ENCODE results near the gene DSCAML1.

The DSCAML1 gene

DNA sequence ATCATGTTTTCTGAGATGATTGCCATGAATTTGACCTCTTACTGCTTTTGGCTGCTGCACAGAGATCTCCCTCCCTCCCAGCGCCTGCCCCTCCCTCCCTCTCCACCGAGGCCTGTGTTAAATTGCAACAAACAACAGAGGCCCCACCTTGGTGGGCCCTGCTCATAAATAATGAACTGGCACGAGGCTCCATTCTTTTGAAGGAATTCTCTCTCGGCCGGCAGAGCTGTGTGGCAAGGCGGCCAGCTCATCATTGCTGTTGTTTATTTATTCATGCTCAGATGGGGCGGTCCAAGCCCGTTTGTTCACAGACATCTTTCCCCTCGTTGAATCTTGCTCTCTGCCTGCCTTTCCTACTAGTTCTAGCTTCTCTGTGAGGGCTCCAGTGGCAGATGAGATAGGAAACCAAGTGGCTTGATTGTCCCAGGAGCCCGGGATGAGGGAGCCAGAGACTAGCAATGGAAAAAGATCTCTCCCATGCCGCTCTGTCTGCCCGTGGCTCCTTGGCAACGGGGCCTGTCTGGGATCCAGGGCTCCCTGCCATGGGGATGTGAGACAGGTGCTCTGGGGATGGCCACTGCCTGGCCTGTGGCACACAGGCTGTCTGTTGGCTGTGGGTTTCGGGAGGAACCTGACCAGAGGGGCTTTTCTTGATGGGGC, 192.6 kb downstream of the DSCAML1 start:
- ChIA-PET POLR2A (interaction anchor here (0.8 kb wide), 1 partner anchor 12 kb away, joined by 3 read pairs; no protein-coding TSS in a partner anchor), CTCF (no interaction called here)
- no peak for TF ChIP-seq TARDBP (IDR thresholded peaks at IDR 0.05)
- DNase-seq (ENCODE audit: extremely low spot score): no peak

DNA sequence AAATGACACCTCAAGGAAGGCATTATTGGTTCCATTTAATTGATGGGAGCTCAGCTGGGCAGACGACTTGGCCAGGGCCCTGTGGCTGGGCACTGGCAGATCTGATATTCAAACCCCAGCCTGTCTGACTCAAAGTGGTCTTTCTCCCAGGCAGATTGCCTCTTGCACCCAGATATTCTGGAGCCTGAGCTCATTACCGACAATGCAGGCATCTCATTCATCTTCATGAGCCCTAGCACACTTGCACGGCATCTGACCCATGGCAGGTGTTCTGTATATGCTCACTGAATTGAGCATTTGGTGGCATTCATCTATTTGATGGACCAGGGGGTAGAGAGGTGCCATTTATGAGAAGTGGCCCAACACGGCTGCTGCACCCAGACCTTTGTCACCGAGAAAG, 193.1 kb downstream of the DSCAML1 start:
- ChIA-PET POLR2A (interaction anchor here (0.8 kb wide), 1 partner anchor 12 kb away, joined by 3 read pairs; no protein-coding TSS in a partner anchor), CTCF (no interaction called here)
- no peak for TF ChIP-seq HDGF (IDR thresholded peaks at IDR 0.05; ENCODE audit: borderline replicate concordance)
- no peak for TF ChIP-seq ZNF384 (IDR thresholded peaks at IDR 0.05)
- TF ChIP-seq SUZ12 (IDR thresholded peaks at IDR 0.05): no peak
- TF ChIP-seq TARDBP (IDR thresholded peaks at IDR 0.05): no peak
- TF ChIP-seq NFRKB (IDR thresholded peaks at IDR 0.05): no peak
- DNase-seq (ENCODE audit: extremely low spot score): no peak

DNA sequence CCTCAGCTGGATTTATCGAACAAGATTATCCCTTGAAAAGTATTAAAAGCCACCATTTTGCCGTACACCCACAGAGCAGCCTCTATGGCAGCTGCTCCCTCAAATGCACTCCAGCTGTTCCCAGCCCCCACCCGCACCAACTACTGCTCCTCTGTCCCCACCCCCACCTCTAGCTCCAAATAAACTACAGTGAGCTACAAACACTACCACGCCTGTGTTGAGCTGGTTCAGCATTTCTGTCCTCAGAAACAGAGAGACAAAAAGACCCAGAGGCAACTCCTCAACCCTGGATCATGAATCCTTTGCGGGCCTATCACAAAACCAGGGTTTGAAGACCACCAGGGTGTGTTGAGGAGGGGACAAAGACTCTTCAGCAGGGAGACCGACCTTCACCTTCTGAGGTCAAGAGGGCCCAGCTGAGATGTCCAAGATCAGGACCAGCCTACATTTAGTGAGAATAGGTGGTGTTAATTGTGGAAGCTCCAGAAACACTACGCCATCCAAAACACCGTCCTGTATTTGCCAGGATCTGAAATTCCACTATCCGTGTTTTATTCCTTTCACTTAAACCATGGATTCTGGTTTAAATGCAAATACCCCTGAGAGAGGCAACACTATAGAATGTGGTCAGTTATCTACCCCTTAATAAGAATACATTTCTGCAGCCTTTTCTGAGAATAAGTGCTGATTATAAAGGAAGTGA, 195.9 kb downstream of the DSCAML1 start:
- TF ChIP-seq SP1 (IDR thresholded peaks at IDR 0.05): no peak
- TF ChIP-seq, protein P1, sequence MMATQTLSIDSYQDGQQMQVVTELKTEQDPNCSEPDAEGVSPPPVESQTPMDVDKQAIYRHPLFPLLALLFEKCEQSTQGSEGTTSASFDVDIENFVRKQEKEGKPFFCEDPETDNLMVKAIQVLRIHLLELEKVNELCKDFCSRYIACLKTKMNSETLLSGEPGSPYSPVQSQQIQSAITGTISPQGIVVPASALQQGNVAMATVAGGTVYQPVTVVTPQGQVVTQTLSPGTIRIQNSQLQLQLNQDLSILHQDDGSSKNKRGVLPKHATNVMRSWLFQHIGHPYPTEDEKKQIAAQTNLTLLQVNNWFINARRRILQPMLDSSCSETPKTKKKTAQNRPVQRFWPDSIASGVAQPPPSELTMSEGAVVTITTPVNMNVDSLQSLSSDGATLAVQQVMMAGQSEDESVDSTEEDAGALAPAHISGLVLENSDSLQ (IDR thresholded peaks at IDR 0.05): no peak
- TF ChIP-seq HDGF (IDR thresholded peaks at IDR 0.05; ENCODE audit: borderline replicate concordance): no peak
- TF ChIP-seq ARNT (IDR thresholded peaks at IDR 0.05): no peak
- POLR2A ChIA-PET: no interaction called here
- CTCF ChIA-PET: no interaction called here
- DNase-seq (ENCODE audit: extremely low spot score): no peak

DNA sequence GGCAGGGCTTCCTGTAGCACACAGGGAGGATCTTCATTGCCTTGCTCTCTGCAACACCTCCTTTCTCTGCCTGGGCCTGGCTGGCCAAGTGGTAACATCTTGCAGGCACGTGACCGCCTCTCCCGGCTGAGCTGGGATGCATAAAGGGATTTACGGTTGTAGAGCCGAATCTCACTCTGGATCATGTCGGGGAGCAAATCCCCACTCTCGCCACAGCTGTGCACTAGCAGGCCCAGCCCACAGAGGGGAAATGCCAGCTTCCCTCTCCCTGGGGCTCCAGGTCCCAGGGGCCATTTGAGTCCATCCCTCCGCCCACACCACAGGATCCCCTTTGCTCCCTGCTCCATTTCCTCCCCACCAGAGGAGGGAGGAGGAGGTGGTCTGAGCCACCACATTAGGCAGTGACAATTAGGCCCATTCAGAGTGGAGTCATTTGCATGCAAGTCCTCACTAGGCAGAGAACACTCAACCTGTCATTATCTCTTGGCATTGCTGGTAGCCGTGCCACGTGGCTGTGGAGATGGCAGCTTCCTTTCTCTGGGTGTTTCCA, 196.7 kb downstream of the DSCAML1 start:
- DNase-seq (ENCODE audit: extremely low spot score): no peak
- no peak for TF ChIP-seq TARDBP (IDR thresholded peaks at IDR 0.05)
- TF ChIP-seq NFRKB (IDR thresholded peaks at IDR 0.05): no peak
- TF ChIP-seq FOXK2 (IDR thresholded peaks at IDR 0.05): no peak
- no peak for TF ChIP-seq CTBP1 (IDR thresholded peaks at IDR 0.05; ENCODE audit: borderline replicate concordance)
- no peak for TF ChIP-seq ARNT (IDR thresholded peaks at IDR 0.05)
- TF ChIP-seq L3MBTL2 (conservative IDR thresholded peaks at IDR 0.05): no peak
- TF ChIP-seq BHLHE40 (IDR thresholded peaks at IDR 0.05; ENCODE audit: borderline replicate concordance): no peak
- no peak for TF ChIP-seq SUZ12 (IDR thresholded peaks at IDR 0.05)
- TF ChIP-seq LEF1 (IDR thresholded peaks at IDR 0.05; ENCODE audit: borderline replicate concordance): no peak
- TF ChIP-seq HDGF (IDR thresholded peaks at IDR 0.05; ENCODE audit: borderline replicate concordance): no peak
- TF ChIP-seq ZNF384 (IDR thresholded peaks at IDR 0.05): no peak
- TF ChIP-seq FOXA1 (IDR thresholded peaks at IDR 0.05): no peak
- ChIA-PET POLR2A (no interaction called here), CTCF (no interaction called here)

DNA sequence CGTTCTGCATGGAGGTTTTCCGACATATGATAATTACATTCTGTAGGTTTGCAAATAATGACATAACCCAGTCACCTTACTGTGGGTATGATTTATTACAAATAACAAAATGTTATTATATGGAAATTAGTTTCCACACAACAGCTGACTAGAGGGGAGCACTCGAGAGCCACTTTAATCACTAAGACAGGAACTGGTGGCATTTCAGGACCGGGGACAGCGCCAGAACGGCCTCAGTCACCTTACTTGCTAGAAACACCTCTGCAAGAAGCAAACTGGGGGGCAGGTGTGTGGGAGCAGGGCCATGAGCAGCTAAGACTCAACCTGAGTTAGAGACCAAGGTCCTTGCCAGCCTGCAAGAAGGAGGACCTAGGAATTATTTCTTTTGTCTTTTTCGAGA, 199.9 kb downstream of the DSCAML1 start:
- ChIA-PET CTCF (no interaction called here), POLR2A (no interaction called here)
- TF ChIP-seq BHLHE40 (IDR thresholded peaks at IDR 0.05; ENCODE audit: borderline replicate concordance) (no peak), ARNT (IDR thresholded peaks at IDR 0.05) (no peak), NFRKB (IDR thresholded peaks at IDR 0.05) (no peak), FOXK2 (IDR thresholded peaks at IDR 0.05) (no peak), L3MBTL2 (conservative IDR thresholded peaks at IDR 0.05) (no peak), FOXM1 (IDR thresholded peaks at IDR 0.05; ENCODE audit: borderline replicate concordance) (no peak), SP1 (IDR thresholded peaks at IDR 0.05) (no peak), LEF1 (IDR thresholded peaks at IDR 0.05; ENCODE audit: borderline replicate concordance) (no peak), HDGF (IDR thresholded peaks at IDR 0.05; ENCODE audit: borderline replicate concordance) (no peak), TARDBP (IDR thresholded peaks at IDR 0.05) (no peak), CTBP1 (IDR thresholded peaks at IDR 0.05; ENCODE audit: borderline replicate concordance) (no peak), ZNF384 (IDR thresholded peaks at IDR 0.05) (no peak), ELF4 (IDR thresholded peaks at IDR 0.05) (no peak), SUZ12 (IDR thresholded peaks at IDR 0.05) (no peak)
- TF ChIP-seq, protein P1 (IDR thresholded peaks at IDR 0.05): no peak
- peak; percentile 57 for DNase-seq (ENCODE audit: extremely low spot score)

DNA sequence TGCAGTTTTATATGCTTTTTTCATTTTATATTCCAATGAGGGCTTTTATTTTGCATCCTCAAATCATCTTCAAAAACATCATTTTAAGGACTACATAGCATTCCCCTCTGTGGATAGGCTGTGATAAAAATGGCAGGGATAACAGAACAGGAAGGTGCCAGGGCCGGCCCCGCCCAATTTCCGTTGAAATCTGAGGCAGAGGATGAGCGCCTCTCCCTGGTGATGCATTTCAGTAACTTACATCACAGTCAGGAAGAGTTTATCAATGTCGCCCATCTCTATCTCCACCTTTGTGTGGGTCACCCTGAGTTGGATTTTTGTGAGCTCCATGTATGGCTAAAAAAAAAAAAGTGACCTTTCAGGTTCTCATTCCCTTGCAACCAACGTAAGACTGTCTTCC, 201.6 kb downstream of the DSCAML1 start:
- POLR2A ChIA-PET: no interaction called here
- no peak for DNase-seq (ENCODE audit: extremely low spot score)
- CTCF ChIA-PET: no interaction called here
- no peak for TF ChIP-seq FOXA1 (IDR thresholded peaks at IDR 0.05)
- TF ChIP-seq NFRKB (IDR thresholded peaks at IDR 0.05): no peak
- TF ChIP-seq CTBP1 (IDR thresholded peaks at IDR 0.05; ENCODE audit: borderline replicate concordance): no peak
- TF ChIP-seq ZNF384 (IDR thresholded peaks at IDR 0.05): no peak
- TF ChIP-seq, protein P1 (IDR thresholded peaks at IDR 0.05): no peak
- TF ChIP-seq FOXM1 (IDR thresholded peaks at IDR 0.05; ENCODE audit: borderline replicate concordance): no peak
- no peak for TF ChIP-seq ARNT (IDR thresholded peaks at IDR 0.05)
- no peak for TF ChIP-seq BHLHE40 (IDR thresholded peaks at IDR 0.05; ENCODE audit: borderline replicate concordance)
- no peak for TF ChIP-seq SP1 (IDR thresholded peaks at IDR 0.05)
- TF ChIP-seq HDGF (IDR thresholded peaks at IDR 0.05; ENCODE audit: borderline replicate concordance): no peak
- no peak for TF ChIP-seq ELF4 (IDR thresholded peaks at IDR 0.05)
